A549 (cell line): ENCODE measurements around the gene NID2. TPM values are rescaled to one million over a fixed set of nuclear protein-coding genes. Genes with fewer than 3 reads are reported as not detected.

Experiments used
- ATAC-seq, 2 experiments: fragments of 200-7000 bp in 1 of 2; fragments of >200 bp in 1 of 2; cut with Nextera tagmentation in 1 of 2; cut with Tn5 transposase in 1 of 2; 3 replicates each; pipeline versions ENCODE4 v1.8.0 to v1.9.1; 2018 to 2020; ENCODE audit warnings: mild to moderate bottlenecking in 1 of 2, moderate library complexity in 1 of 2
- CTCF ChIA-PET: fragments of 300-600 bp; sonication (Branson Sonifier 250); formaldehyde crosslinking; extraction: SDS; loops from one replicate; lab custom pipeline; 2021; ENCODE audit warnings: antibody characterized with exemption, inconsistent platforms; lab: Yijun Ruan, JAX
- POLR2A ChIA-PET: fragments of 350-600 bp; formaldehyde crosslinking; extraction: SDS; loops from one replicate; lab custom pipeline; 2021; ENCODE audit warnings: antibody characterized with exemption, inconsistent platforms; lab: Yijun Ruan, JAX
- DNase-seq, 2 experiments: peaks; one replicate each; pipeline versions ENCODE4 v3.0.0 to v3.0.0-alpha.2; 2011 to 2016; ENCODE audit warnings: low read depth in 1 of 2, low spot score in 1 of 2
- FAIRE-seq: peaks from 2 replicates; lab custom pipeline; 2011; peaks lifted over from hg19 to GRCh38; lab: Jason Lieb, UNC
- H3K27ac ChIP-seq, 2 experiments: fragments of >200 bp; sonication (Bioruptor Twin); formaldehyde crosslinking; 3 replicates each; pipeline ENCODE4 v1.5.1; 2016 to 2017
- H3K4me1 ChIP-seq: fragments of >200 bp; sonication (Bioruptor Twin); formaldehyde crosslinking; 3 replicates; pipeline ENCODE4 v1.6.1; 2016
- H3K4me2 ChIP-seq: fragments of >200 bp; sonication (Bioruptor Twin); formaldehyde crosslinking; 3 replicates; pipeline ENCODE4 v1.6.1; 2016
- H3K4me3 ChIP-seq: fragments of >200 bp; sonication (Bioruptor Twin); formaldehyde crosslinking; 3 replicates; pipeline ENCODE4 v1.5.1; 2016
- H3K9me3 ChIP-seq: fragments of >200 bp; sonication (Bioruptor Twin); formaldehyde crosslinking; 3 replicates; pipeline ENCODE4 v1.6.1; 2016
- ATOH8 ChIP-seq: fragments of 250-450 bp; sonication (Bioruptor Pico); IDR thresholded peaks from 2 replicates; pipeline ENCODE4 v1.5.0; 2020; ENCODE audit warnings: low read depth, mild to moderate bottlenecking, moderate library complexity
- CHD2 ChIP-seq: fragments of 150-350 bp; IDR thresholded peaks from 2 replicates; pipeline ENCODE4 v1.6.1; 2014; ENCODE audit warnings: low read length; ENCODE audit not compliant: partially characterized antibody
- CTCF ChIP-seq: fragments of >200 bp; sonication (Bioruptor Twin); formaldehyde crosslinking; IDR thresholded peaks from 3 replicates; pipeline ENCODE4 v1.5.1; 2016
- E2F6 ChIP-seq: IDR thresholded peaks from 2 replicates; pipeline ENCODE4 v1.6.1; 2012; ENCODE audit warnings: low read depth, borderline replicate concordance
- EP300 ChIP-seq, 2 experiments: fragments of >200 bp; sonication (Bioruptor Twin); formaldehyde crosslinking; IDR thresholded peaks; 2 replicates in 1 of 2; 3 replicates in 1 of 2; pipeline ENCODE4 v1.6.1; 2016 to 2017
- FOSB ChIP-seq: fragments of 250-450 bp; sonication (Bioruptor Pico); IDR thresholded peaks from 2 replicates; pipeline ENCODE4 v1.5.0; 2020; ENCODE audit warnings: mild to moderate bottlenecking, moderate library complexity
- HEYL ChIP-seq: fragments of 250-450 bp; sonication (Bioruptor Pico); IDR thresholded peaks from 2 replicates; pipeline ENCODE4 v1.8.0; 2021; ENCODE audit warnings: mild to moderate bottlenecking, moderate library complexity
- HOXA7 ChIP-seq: fragments of 250-450 bp; sonication (Bioruptor Pico); IDR thresholded peaks from 2 replicates; pipeline ENCODE4 v1.5.0; 2020; ENCODE audit warnings: mild to moderate bottlenecking, moderate library complexity
- JUN ChIP-seq, 2 experiments: fragments of >200 bp; sonication (Bioruptor Twin); formaldehyde crosslinking; IDR thresholded peaks; 2 replicates in 1 of 2; 3 replicates in 1 of 2; pipeline ENCODE4 v1.6.1; 2016 to 2017
- KDM1A ChIP-seq: fragments of 200-600 bp; sonication (generic); IDR thresholded peaks from 2 replicates; pipeline ENCODE4 v1.6.1; 2016; ENCODE audit warnings: low read depth, mild to moderate bottlenecking
- MAFK ChIP-seq: fragments of 450-650 bp; IDR thresholded peaks from 2 replicates; pipeline ENCODE4 v1.6.1; 2014; ENCODE audit not compliant: partially characterized antibody
- MYC ChIP-seq: IDR thresholded peaks from 2 replicates; pipeline ENCODE4 v1.6.1; 2012; ENCODE audit warnings: mild to moderate bottlenecking, inconsistent platforms, low read length, improper control_type of control experiment, borderline replicate concordance
- NFE2L2 ChIP-seq: fragments of 150-350 bp; conservative IDR thresholded peaks from 2 replicates; pipeline ENCODE4 v1.6.1; 2014; ENCODE audit warnings: low read length
- PBX3 ChIP-seq: IDR thresholded peaks from 2 replicates; pipeline ENCODE4 v1.6.1; 2012
- POLR2A ChIP-seq: IDR thresholded peaks from 2 replicates; pipeline ENCODE4 v1.6.1; 2012; ENCODE audit warnings: mild to moderate bottlenecking, low read length
- RFX5 ChIP-seq: fragments of 450-650 bp; IDR thresholded peaks from 2 replicates; pipeline ENCODE4 v1.7.1; 2014; ENCODE audit warnings: antibody characterized with exemption, mild to moderate bottlenecking, moderate library complexity
- TFCP2L1 ChIP-seq: fragments of 250-450 bp; sonication (Bioruptor Pico); IDR thresholded peaks from 2 replicates; pipeline ENCODE4 v1.5.0; 2021; ENCODE audit warnings: mild to moderate bottlenecking
- USF2 ChIP-seq: fragments of 450-650 bp; IDR thresholded peaks from 2 replicates; pipeline ENCODE4 v1.6.1; 2014; ENCODE audit warnings: antibody characterized with exemption
- ZC3H11A ChIP-seq: fragments of 450-650 bp; IDR thresholded peaks from 2 replicates; pipeline ENCODE4 v1.6.1; 2014; ENCODE audit warnings: antibody characterized with exemption, mild to moderate bottlenecking
- WGBS: methylation state at CpG from one replicate; pipeline ENCODE4 v1.1.6; 2017; ENCODE audit errors: missing lambda C conversion rate; 5-methylcytosine and 5-hydroxymethylcytosine counted together
- polyA plus RNA-seq, 4 experiments: library from polyadenylated mRNA; depleted of rRNA in 3 of 4; stranded (reverse); fragments of >200 nt; fragmentation: RNase III in 1 of 4; extraction: RNeasy Plus Mini Kit Qiagen cat#74134 plus additional on column Dnase treatment in 1 of 4; gene quantifications; 2 replicates in 3 of 4; 3 replicates in 1 of 4; pipeline ENCODE4 v1.2.3, GENCODE V29; 2011 to 2017
- TF ChIP-seq, protein P1 (sequence below): fragments of >200 bp; sonication (Bioruptor Twin); formaldehyde crosslinking; IDR thresholded peaks from 3 replicates; pipeline ENCODE4 v1.6.1; 2016
- TF ChIP-seq, protein P2 (sequence below): fragments of 200-600 bp; sonication (generic); IDR thresholded peaks from 2 replicates; pipeline ENCODE4 v1.6.1; 2016; ENCODE audit warnings: antibody characterized with exemption, mild to moderate bottlenecking, moderate library complexity
- TF ChIP-seq, protein P3 (sequence below): fragments of 150-350 bp; IDR thresholded peaks from 2 replicates; pipeline ENCODE4 v1.6.1; 2014; ENCODE audit warnings: low read depth, mild to moderate bottlenecking, low read length

Gene NID2
- polyA plus RNA-seq, 2 of the 4 experiments (the other 2 are of a cell fraction) = 7.3 to 20.6 TPM

- Histone ChIP-seq H3K9me3 (no peaks in the 10 kb centered on the region), H3K4me3 (no peak overlapping the region), H3K27ac (no peak overlapping the region), H3K4me1 (no peaks in the 10 kb centered on the region), H3K4me2 (no peak overlapping the region)
- DNase-seq = no peak
- WGBS = 90% methylated on average over 3 of the region's 3 CpGs
- FAIRE-seq = no peak
- ATAC-seq = no peak
- ChIA-PET CTCF (no interaction called here), POLR2A (no interaction called here)
- TF ChIP-seq TFCP2L1 (CRISPR knock-in tag) = no peak
- no peak for TF ChIP-seq ATOH8
- no peak for TF ChIP-seq JUN (IDR thresholded peaks at IDR 0.05)
- TF ChIP-seq USF2 = no peak
- no peak for TF ChIP-seq CHD2
- no peak for TF ChIP-seq HOXA7 (CRISPR knock-in tag)
- no peak for TF ChIP-seq KDM1A
- TF ChIP-seq NFE2L2 = no peak
These were observed 68.2 kb downstream of the NID2 start for GRCh38 chr14:52000696-52001095.

DNA sequence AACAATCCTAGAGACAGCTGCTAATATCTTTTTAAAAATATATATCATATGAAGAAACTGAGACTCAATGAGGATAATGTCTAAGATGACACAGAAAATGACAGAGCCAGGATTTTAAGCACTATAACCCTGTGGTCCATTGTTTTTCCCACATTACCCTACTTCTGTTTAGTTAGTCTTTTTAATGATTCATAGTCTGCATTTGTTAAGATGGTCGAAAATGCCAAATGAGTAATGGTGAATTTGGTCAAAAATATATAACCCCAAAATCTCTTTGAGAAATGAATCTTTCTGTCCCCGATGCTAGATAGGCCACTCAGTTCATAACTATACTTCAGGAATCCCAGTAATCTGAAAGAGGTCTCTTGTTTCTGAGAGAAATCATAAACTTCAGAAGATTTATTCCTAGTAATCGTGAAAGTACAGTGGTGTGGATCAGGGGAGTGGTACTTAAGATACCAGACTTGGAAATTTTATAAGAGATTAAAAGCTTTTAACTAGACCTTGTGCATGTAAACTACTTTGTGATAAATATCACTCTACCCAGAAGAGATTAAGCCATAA, 68.8 kb downstream of the NID2 start:
- no peak for ATAC-seq
- Histone ChIP-seq H3K4me2 (no peak overlapping the region), H3K27ac (no peak overlapping the region), H3K4me1 (no peaks in the 10 kb centered on the region), H3K9me3 (no peaks in the 10 kb centered on the region), H3K4me3 (no peak overlapping the region)
- 78% methylated on average over 3 of the region's 3 CpGs for WGBS
- CTCF ChIA-PET = interaction anchor here (1.0 to 2.3 kb wide), 2 partner anchors 10 to 20 kb away, joined by 4 to 6 read pairs; no protein-coding TSS in a partner anchor
- DNase-seq = no peak
- no peak for FAIRE-seq
- POLR2A ChIA-PET = no interaction called here
- TF ChIP-seq HEYL (CRISPR knock-in tag) = no peak
- TF ChIP-seq, protein P1, sequence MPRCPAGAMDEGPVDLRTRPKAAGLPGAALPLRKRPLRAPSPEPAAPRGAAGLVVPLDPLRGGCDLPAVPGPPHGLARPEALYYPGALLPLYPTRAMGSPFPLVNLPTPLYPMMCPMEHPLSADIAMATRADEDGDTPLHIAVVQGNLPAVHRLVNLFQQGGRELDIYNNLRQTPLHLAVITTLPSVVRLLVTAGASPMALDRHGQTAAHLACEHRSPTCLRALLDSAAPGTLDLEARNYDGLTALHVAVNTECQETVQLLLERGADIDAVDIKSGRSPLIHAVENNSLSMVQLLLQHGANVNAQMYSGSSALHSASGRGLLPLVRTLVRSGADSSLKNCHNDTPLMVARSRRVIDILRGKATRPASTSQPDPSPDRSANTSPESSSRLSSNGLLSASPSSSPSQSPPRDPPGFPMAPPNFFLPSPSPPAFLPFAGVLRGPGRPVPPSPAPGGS = no peak
- no peak for TF ChIP-seq MYC
- TF ChIP-seq MAFK = no peak
- no peak for TF ChIP-seq TFCP2L1 (CRISPR knock-in tag)
- no peak for TF ChIP-seq PBX3
- TF ChIP-seq, protein P2, sequence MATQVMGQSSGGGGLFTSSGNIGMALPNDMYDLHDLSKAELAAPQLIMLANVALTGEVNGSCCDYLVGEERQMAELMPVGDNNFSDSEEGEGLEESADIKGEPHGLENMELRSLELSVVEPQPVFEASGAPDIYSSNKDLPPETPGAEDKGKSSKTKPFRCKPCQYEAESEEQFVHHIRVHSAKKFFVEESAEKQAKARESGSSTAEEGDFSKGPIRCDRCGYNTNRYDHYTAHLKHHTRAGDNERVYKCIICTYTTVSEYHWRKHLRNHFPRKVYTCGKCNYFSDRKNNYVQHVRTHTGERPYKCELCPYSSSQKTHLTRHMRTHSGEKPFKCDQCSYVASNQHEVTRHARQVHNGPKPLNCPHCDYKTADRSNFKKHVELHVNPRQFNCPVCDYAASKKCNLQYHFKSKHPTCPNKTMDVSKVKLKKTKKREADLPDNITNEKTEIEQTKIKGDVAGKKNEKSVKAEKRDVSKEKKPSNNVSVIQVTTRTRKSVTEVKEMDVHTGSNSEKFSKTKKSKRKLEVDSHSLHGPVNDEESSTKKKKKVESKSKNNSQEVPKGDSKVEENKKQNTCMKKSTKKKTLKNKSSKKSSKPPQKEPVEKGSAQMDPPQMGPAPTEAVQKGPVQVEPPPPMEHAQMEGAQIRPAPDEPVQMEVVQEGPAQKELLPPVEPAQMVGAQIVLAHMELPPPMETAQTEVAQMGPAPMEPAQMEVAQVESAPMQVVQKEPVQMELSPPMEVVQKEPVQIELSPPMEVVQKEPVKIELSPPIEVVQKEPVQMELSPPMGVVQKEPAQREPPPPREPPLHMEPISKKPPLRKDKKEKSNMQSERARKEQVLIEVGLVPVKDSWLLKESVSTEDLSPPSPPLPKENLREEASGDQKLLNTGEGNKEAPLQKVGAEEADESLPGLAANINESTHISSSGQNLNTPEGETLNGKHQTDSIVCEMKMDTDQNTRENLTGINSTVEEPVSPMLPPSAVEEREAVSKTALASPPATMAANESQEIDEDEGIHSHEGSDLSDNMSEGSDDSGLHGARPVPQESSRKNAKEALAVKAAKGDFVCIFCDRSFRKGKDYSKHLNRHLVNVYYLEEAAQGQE = no peak
- TF ChIP-seq ZC3H11A = no peak
- no peak for TF ChIP-seq HOXA7 (CRISPR knock-in tag)
- TF ChIP-seq ATOH8 = no peak
- TF ChIP-seq KDM1A = no peak
- TF ChIP-seq CTCF = no peak
- TF ChIP-seq RFX5 = no peak
- no peak for TF ChIP-seq POLR2A
- TF ChIP-seq EP300 (IDR thresholded peaks at IDR 0.05) = no peak
- TF ChIP-seq NFE2L2 = no peak
- TF ChIP-seq E2F6 = no peak
- no peak for TF ChIP-seq FOSB (CRISPR knock-in tag)
- TF ChIP-seq, protein P3, sequence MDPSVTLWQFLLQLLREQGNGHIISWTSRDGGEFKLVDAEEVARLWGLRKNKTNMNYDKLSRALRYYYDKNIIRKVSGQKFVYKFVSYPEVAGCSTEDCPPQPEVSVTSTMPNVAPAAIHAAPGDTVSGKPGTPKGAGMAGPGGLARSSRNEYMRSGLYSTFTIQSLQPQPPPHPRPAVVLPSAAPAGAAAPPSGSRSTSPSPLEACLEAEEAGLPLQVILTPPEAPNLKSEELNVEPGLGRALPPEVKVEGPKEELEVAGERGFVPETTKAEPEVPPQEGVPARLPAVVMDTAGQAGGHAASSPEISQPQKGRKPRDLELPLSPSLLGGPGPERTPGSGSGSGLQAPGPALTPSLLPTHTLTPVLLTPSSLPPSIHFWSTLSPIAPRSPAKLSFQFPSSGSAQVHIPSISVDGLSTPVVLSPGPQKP = no peak
